ENCODE results near the gene CNNM3. TPM values are rescaled to one million over a fixed set of nuclear protein-coding genes. Genes with fewer than 3 reads are reported as not detected.
A peak's percentile ranks its signal among the peaks of the same experiment; 100 is the strongest.

The CNNM3 gene
- total and polyA plus RNA-seq, 12 donors, result 4.0 to 18.3 (median 13.1) TPM

- no peak for ATAC-seq
- intact Hi-C loops (cut with DNase I), result no loop called here
- no peak for DNase-seq
- peaks cover 0 to 51% (median 24%) of the 10 kb centered on the region in 9 donors for H3K36me3 ChIP-seq
- peaks cover 0 to 23% (median 9%) of the 10 kb centered on the region in 9 donors for H3K4me1 ChIP-seq
- TF ChIP-seq CTCF (IDR thresholded peaks at IDR 0.05), result no peak
- H3K4me3 ChIP-seq, result no peak overlapping the region
- no peak overlapping the region for H3K27ac ChIP-seq
- 95 to 97% methylated on average over 23 of the region's 23 CpGs for WGBS, 2 donors
- no peaks in the 10 kb centered on the region for H3K9me3 ChIP-seq
- no peaks in the 10 kb centered on the region for H3K27me3 ChIP-seq
Observed at GRCh38 chr2:96797066-96797625, 18.9 kb upstream of the CNNM3 start.

GRCh38 chr2:96798733-96799622 is 17.1 kb upstream of the CNNM3 start:
- Histone ChIP-seq H3K36me3 (peaks cover 0 to 69% (median 35%) of the 10 kb centered on the region in 9 donors), H3K4me1 (peaks cover 0 to 6% (median 4%) of the 10 kb centered on the region in 9 donors), H3K27me3 (no peaks in the 10 kb centered on the region), H3K27ac (no peak overlapping the region), H3K9me3 (no peaks in the 10 kb centered on the region), H3K4me3 (no peak overlapping the region)
- ATAC-seq, result no peak
- no peak for TF ChIP-seq CTCF (IDR thresholded peaks at IDR 0.05)
- intact Hi-C loops (cut with DNase I), result no loop called here
- 84 to 89% methylated on average over 23 of the region's 23 CpGs for WGBS, 2 donors
- no peak for DNase-seq

GRCh38 chr2:96799623-96799935 is 16.5 kb upstream of the CNNM3 start:
- Histone ChIP-seq H3K27me3 (no peaks in the 10 kb centered on the region), H3K9me3 (no peaks in the 10 kb centered on the region), H3K27ac (no peak overlapping the region), H3K4me3 (no peak overlapping the region), H3K36me3 (peaks cover 0 to 75% (median 35%) of the 10 kb centered on the region in 9 donors), H3K4me1 (peaks cover 0 to 6% (median 4%) of the 10 kb centered on the region in 9 donors)
- intact Hi-C loops (cut with DNase I), result no loop called here
- no peak for TF ChIP-seq CTCF (IDR thresholded peaks at IDR 0.05)
- no peak for DNase-seq
- WGBS, 2 donors, result 92 to 93% methylated on average over 8 of the region's 8 CpGs
- ATAC-seq, result no peak

GRCh38 chr2:96800061-96801004 is 15.7 kb upstream of the CNNM3 start:
- WGBS, 2 donors, result 90 to 91% methylated on average over 27 of the region's 27 CpGs
- ATAC-seq, result peak in 5 of 8 donors; percentile 5 to 54 (median 10)
- Histone ChIP-seq H3K27me3 (no peaks in the 10 kb centered on the region), H3K4me1 (peaks cover 0 to 6% (median 4%) of the 10 kb centered on the region in 9 donors), H3K4me3 (no peak overlapping the region), H3K27ac (peak overlapping the region in 1 of 10 donors; percentile 10), H3K9me3 (no peaks in the 10 kb centered on the region), H3K36me3 (peaks cover 0 to 81% (median 35%) of the 10 kb centered on the region in 9 donors)
- no peak for TF ChIP-seq CTCF (IDR thresholded peaks at IDR 0.05)
- intact Hi-C loops (cut with DNase I), result loop anchor here in 4 of 10 donors (5.0 kb wide), 1 partner anchor 38 kb away; the partner anchor contains the start of gene CNNM4 (in 4 of the 4)
- DNase-seq, result no peak
